HG03460 (cell line): ENCODE measurements around the gene TRMT2A.

Experiments
- ATAC-seq: cut with Tn5 transposase; IDR thresholded peaks from one replicate; pipeline ENCODE4 v1.9.1; 2021; ENCODE audit not compliant: unreplicated experiment

TRMT2A gene

DNA sequence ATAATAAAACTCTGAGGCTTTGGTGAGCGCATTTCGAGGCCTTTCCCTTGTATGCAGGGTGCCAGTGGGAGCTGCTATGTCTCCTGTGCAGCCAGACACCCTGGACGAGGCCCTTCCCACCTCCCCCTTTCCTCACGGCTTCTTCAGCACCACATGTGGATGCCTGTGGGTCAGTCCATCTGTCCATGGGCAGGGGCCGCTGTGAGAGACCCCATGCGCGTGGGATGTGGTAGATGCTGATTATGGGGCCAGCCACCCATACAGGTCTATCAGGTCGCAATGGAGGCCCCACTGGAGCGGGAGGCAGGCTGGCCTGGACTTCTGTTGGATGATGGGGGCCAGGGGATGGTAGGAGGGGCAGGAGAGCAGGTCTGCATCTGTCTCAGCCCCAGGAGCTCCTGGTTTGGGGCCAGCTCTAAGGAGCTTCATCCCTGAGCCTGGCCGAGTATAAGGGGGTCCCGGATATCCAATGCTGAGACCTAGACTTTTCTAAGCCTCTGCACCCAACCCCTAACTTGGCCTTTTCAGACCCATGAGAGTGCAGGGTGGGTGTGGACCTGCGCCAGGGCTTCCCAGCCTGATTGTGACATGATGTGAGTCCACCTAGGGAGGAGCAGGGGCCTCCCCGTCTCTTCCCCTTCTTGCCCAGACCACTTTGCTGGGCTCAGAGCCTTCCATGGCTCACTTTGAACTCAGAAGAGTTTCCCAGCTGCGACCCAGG, 51.0 kb downstream of the TRMT2A start:
- no peak for ATAC-seq

DNA sequence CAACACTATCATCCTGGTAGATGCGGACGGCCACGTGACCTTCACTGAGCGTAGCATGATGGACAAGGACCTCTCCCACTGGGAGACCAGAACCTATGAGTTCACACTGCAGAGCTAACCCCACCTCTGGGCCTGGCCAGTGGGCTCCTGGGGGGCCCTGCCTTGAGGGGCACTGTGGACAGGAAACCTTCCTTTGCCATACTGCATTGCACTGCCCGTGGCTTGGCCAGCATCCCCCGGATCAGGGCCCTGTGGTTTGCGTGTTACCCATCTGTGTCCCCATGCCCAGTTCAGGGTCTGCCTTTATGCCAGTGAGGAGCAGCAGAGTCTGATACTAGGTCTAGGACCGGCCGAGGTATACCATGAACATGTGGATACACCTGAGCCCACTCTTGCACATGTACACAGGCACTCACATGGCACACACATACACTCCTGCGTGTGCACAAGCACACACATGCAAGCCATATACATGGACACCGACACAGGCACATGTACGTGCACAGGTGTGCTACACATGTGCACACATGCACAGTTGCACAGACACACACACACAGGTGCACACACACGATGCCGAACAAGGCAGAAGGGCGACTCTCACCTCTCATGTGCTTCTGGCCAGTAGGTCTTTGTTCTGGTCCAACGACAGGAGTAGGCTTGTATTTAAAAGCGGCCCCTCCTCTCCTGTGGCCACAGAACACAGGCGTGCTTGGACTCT, 52.3 kb downstream of the TRMT2A start:
- ATAC-seq, result no peak

DNA sequence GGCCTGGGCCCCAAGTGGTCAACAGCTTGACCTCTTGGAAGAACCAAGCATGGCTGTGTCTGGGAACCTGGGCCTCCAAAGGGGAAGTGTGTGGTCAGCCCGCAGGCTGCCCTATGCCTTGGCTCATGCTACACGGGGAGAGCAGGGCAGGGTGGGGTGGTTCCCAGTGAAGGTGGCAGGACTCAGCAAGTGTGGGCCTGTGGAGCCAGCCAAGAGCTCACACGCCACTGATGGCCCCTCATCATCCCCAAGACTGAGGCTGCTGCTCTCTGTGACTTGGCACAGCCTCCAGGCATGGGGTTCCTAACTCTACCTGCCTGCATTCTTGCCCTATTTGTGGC, 52.9 kb downstream of the TRMT2A start:
- no peak for ATAC-seq

DNA sequence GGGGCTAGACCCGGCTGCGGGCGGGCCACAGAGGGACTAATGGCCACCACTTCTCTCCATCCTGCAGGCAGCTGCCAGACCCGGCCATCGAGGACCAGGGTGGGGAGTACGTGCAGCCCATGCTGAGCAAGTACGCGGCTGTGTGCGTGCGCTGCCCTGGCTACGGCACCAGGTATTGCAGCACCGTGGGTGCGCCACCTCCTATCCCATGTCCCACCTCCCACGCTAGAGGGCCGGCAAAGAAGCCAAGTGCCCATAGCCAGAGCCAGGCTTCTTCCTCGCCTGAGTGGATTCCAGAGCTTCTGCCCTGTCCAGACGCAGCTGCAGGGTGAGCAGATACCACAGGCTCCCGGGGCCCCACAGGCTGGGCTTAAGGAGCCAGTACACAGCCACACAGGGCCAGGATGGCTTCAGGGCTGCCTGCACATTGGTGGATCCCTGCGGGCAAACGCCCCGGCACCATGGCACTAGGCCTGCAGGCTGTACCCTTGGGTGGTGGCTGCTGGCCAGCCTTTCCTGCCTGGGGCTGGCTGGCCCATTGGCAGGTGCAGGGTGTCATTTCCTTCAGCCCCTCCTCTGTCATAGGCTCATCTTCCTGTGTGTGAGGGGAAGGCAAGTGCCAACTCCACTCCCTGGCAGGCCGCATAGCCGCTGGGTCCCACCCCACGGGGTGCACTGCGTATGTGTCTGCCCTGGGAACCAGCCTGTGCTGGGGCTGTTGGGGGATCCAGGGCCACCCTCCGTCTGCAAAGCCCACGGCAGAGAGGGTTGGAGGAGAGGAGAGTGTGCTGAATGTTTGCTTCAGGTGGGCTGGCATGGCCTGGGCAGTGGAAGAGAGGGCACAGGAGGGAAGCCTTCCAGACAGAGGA, 53.5 kb downstream of the TRMT2A start:
- no peak for ATAC-seq

DNA sequence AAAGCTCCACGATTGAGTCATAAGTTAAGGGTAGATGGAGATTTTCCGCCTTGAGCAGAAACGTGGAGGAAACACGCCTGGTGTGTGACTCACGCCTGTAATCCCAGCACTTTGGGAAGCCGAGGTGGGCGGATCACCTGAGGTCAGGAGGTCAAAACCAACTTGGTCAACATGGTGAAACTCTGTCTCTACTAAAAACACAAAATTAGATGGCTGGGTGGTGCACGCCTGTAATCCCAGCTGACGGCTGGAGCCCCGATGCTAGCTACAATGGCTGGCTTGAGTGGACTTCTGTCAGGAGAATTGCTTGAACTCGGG, 54.3 kb downstream of the TRMT2A start:
- ATAC-seq, result no peak

DNA sequence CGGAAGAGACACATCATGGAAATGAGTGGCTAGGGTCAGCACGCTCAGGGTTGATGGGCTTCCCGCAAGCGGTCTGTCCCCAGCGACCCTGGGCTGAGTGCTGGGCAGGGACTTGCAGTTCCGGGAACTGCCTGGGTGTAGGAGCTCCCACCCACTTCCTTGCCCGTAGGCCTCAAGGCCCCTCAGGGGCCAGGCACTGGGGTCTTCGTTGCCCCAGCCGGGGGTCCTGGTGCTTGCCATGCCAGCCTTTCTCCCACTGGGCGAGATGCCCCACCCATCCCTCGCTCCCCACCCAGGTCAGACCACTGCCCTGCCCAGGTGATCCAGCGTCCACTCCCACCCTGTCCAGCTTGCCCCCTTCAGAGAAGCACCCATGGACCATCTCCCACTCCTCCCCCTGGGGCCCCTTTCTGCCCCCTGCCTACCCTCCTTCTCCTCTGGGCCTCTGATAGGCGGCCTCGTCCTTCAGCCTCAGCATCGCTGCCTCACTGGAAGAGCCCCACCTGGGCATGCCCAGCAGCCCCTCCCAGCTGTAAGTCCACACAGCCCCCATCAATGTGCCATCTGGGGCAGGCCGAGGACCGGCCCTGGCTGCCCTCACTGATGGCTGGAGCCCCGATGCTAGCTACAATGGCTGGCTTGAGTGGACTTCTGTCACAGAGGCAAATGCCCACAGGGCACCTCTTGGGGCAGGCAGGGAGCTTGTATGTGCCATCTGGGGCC, 54.8 kb downstream of the TRMT2A start:
- ATAC-seq, result no peak
